Thymus (tissue), 11 donors: Measurements from ENCODE around the gene TUG1. TPM values are rescaled to one million over a fixed set of nuclear protein-coding genes. Genes with fewer than 3 reads are reported as not detected.

Experiments used
- DNase-seq, 9 donors: peaks; one replicate each; pipeline ENCODE4 v3.0.0-alpha.2; 2013; ENCODE audit warnings: low spot score in 9 of 9, low read depth in 6 of 9, missing footprints in 1 of 9
- H3K27ac ChIP-seq, 2 donors: one replicate each; pipeline ENCODE4 v1.5.1; 2013; ENCODE audit warnings: control low read depth in 1 of 2, low read depth in 1 of 2, low read length in 1 of 2, mild to moderate bottlenecking in 1 of 2, moderate library complexity in 1 of 2
- H3K27me3 ChIP-seq, 2 donors: one replicate each; pipeline ENCODE4 v1.5.1; 2013; ENCODE audit warnings: low read length in 1 of 2; ENCODE audit not compliant: control insufficient read depth in 2 of 2, insufficient read depth in 1 of 2
- H3K36me3 ChIP-seq, 2 donors: one replicate each; pipeline ENCODE4 v1.5.1; 2013; ENCODE audit warnings: low read length in 1 of 2, mild to moderate bottlenecking in 1 of 2, moderate library complexity in 1 of 2; ENCODE audit not compliant: control insufficient read depth in 2 of 2, insufficient read depth in 2 of 2
- H3K4me1 ChIP-seq, 2 donors: one replicate each; pipeline ENCODE4 v1.5.1; 2013; ENCODE audit warnings: low read length in 2 of 2; ENCODE audit not compliant: control insufficient read depth in 2 of 2, insufficient read depth in 2 of 2
- H3K4me3 ChIP-seq, 2 donors: one replicate each; pipeline ENCODE4 v1.5.1; 2013; ENCODE audit warnings: low read length in 2 of 2, control low read depth in 1 of 2, mild to moderate bottlenecking in 1 of 2
- H3K9me3 ChIP-seq, 2 donors: one replicate each; pipeline ENCODE4 v1.5.1; 2013; ENCODE audit warnings: low read length in 1 of 2, mild to moderate bottlenecking in 1 of 2; ENCODE audit not compliant: control insufficient read depth in 2 of 2, insufficient read depth in 1 of 2
- WGBS: extraction: QIAGEN DNeasy Blood & Tissue Kit; methylation state at CpG from one replicate; pipeline ENCODE4 v1.1.7; 2013; 5-methylcytosine and 5-hydroxymethylcytosine counted together
- polyA plus RNA-seq: library from polyadenylated mRNA; stranded (reverse); fragments of 200-250 nt; gene quantifications from one replicate; pipeline ENCODE4 v1.2.3, GENCODE V29; 2013
- total RNA-seq: library from RNA; stranded (reverse); fragments of 120-200 nt; gene quantifications from one replicate; pipeline ENCODE4 v1.2.4, GENCODE V29; 2013
- donor health status: healthy.

TUG1 gene
- total and polyA plus RNA-seq, 2 donors = 58.2 to 65.5 TPM

DNA sequence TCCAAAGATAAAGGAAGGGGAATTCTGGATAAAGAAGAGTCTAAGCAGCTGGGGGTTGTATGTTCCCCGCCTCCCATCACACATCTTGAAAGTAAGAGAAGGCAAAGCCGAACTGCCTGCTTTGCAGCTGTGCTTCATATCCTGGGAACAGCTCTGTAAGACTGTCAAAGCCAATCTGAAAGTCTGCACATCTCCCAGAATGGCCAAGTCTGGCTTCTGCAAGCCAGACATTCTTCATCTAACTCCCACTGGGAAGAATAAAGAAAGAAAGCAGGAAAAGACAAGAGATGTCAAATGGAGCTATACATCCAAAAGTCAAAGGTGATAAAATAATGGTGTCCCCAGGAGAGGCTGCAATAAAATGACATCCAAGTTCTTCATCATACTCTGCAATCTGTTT, 15.9 kb upstream of the TUG1 start:
- Histone ChIP-seq H3K9me3 (no peaks in the 10 kb centered on the region), H3K27me3 (no peaks in the 10 kb centered on the region), H3K4me1 (no peaks in the 10 kb centered on the region), H3K36me3 (peaks cover 14 to 27% of the 10 kb centered on the region in 2 donors), H3K27ac (no peak overlapping the region), H3K4me3 (no peak overlapping the region)
- no peak for DNase-seq
- WGBS = 97% methylated on average over 2 of the region's 2 CpGs

DNA sequence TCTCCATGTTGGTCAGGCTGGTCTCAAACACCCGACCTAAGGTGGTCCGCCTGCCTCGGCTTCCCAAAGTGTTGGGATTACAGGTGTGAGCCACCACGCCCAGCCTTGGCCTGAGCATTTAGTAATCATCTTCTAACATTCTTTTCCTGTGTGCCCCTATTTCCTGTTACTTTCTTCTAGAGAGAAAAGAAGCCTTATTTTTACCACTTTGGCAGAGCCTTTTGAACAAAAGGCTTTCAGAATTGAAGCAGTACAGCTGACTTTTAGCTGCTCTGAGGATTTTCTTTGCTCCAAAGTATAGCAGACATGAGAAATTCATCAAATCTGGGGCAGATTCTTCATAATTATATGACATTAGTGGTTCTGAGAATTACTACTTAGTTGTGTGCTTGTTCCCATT, 13.9 kb upstream of the TUG1 start:
- peak in 1 of 9 donors; percentile 14 for DNase-seq
- H3K9me3 ChIP-seq = no peaks in the 10 kb centered on the region
- H3K36me3 ChIP-seq = peaks cover 3 to 13% of the 10 kb centered on the region in 2 donors
- WGBS = 93% methylated on average over 4 of the region's 4 CpGs
- H3K27me3 ChIP-seq = no peaks in the 10 kb centered on the region
- H3K4me1 ChIP-seq = no peaks in the 10 kb centered on the region
- peak overlapping the region in 1 of 2 donors; percentile 14 for H3K27ac ChIP-seq
- no peak overlapping the region for H3K4me3 ChIP-seq

DNA sequence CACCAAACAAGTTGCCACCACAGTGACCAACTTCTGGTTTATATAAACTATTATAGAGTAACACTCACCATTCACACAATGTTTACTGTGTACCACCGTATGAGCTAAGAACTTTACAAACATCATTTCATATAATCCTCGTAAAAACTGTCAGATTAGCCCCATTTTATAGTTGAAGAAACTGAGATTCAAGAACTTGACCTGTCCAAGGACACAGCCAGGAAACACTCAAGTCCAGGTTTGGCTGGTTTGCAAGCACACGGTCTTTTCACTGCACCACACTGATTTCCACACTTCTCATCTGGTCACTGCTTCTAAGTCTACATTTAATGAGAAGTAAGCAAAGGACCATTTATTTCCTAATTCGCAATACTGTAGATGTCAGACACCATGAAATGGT, 4.2 kb upstream of the TUG1 start:
- H3K9me3 ChIP-seq = peaks cover 0 to 17% of the 10 kb centered on the region in 2 donors
- H3K27me3 ChIP-seq = no peaks in the 10 kb centered on the region
- no peaks in the 10 kb centered on the region for H3K36me3 ChIP-seq
- H3K4me3 ChIP-seq = no peak overlapping the region
- H3K27ac ChIP-seq = no peak overlapping the region
- no peak for DNase-seq
- WGBS = 99% methylated on average over 4 of the region's 4 CpGs
- H3K4me1 ChIP-seq = peaks cover 5% of the 10 kb centered on the region in 2 donors

DNA sequence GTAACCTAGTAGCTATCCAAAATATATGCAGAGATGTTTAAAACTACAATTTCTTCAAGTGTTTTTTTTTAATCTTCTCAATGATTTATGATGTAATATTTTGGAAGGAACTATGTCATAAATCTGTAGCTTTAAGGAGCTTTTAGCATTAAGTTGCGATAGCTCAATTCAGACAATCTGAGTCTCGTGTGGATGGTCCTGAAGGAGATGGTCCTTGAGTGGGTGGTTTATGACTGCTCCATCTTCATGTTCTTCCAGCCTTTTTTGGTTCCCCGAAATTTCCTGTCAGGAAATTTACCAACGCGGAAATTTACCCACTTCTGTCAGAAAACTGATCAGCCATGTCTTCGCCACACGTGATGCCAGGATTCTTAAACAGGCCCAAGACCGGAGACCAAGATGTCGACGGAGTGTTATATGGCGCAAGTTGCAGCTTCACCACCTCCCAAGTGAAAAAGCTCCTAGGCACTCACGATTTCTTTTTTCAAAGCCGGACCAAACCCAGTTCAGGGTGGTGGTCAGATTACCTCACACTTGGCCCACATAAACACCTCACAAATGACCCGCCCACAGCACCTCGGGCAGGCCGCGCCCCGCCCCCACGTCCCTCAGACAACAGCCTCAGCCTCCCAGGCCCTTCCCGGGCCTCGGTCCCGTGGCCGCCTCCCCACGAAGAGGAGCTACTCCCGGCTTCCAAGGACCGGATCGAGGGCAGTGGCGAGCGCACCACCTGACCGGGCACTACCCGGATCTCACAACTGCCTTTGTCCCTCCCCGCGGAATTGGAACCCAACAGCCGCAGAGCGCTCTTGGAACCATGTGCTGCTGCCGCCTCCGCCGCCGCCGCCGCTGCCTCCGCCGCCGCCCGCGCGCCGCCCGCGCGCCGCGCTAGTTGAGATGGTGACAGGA, 796 bp upstream of the TUG1 start, which contains the start of gene MORC2:
Gene MORC2 (minus strand): TSS at position 760 of the 909 bp plus-strand sequence. CDS start 885 bp downstream, outside the sequence.
- peaks cover 8 to 14% of the 10 kb centered on the region in 2 donors for H3K4me1 ChIP-seq
- peak in 2 of 9 donors; percentile 9 to 17 for DNase-seq
- 22% methylated on average over 53 of the region's 53 CpGs for WGBS

DNA sequence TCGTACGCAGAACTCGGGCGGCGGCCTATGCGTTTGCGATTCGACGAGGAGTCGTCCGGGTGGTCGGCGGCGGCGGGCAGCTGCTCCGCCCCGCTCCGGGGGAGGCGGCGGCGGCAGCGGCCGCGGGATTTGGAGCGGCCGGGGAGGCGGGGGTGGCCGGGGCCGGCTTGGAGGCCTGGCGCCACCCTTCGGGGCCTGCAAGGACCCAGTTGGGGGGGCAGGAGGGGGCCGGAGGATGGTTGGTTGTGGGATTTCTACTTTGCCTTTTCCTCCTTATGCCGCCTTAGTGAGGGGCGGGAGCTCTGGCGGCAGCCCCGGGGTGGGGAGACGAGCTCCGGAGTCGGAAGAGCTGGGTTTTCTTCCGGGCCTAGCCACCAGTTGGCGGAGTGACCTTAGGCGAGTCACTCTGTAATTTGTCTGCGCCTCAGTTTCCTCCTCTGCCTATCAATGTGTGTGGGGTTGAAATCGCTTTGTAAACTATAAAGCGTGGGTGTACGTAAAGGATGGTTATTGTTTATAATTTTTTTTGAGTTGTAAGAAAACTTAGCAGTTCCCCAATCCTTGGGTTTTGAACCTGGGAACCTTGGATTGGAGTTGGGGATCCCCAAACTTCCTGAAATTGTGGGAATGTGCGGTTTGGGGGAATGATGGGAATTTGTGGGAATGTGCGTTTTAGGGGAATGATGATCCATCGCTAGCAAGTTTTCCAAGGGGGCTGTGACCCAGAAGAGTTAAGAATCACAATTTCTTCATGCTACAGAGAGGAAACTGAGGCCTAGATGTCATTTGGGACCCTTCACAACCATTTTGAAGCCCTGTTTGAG, 679 bp downstream of the TUG1 start:
- peak in 8 of 9 donors; percentile 15 to 63 (median 36) for DNase-seq
- H3K36me3 ChIP-seq = peaks cover 27 to 35% of the 10 kb centered on the region in 2 donors
- H3K27ac ChIP-seq = peak overlapping the region; percentile 93 to 94
- peaks cover 11 to 17% of the 10 kb centered on the region in 2 donors for H3K9me3 ChIP-seq
- H3K4me3 ChIP-seq = peak overlapping the region; percentile 72 to 77
- H3K4me1 ChIP-seq = peaks cover 8 to 14% of the 10 kb centered on the region in 2 donors
- H3K27me3 ChIP-seq = no peaks in the 10 kb centered on the region
- 6% methylated on average over 49 of the region's 49 CpGs for WGBS

More for the DNA sequence above, 796 bp upstream of the TUG1 start, which contains the start of gene MORC2:
- Histone ChIP-seq H3K27me3 (no peaks in the 10 kb centered on the region), H3K4me3 (peak within 1 kb of the TSS; percentile 72 to 77), H3K27ac (peak within 1 kb of the TSS; percentile 93 to 94), H3K36me3 (peaks cover 21 to 25% of the 10 kb centered on the region in 2 donors), H3K9me3 (peaks cover 7 to 17% of the 10 kb centered on the region in 2 donors)

DNA sequence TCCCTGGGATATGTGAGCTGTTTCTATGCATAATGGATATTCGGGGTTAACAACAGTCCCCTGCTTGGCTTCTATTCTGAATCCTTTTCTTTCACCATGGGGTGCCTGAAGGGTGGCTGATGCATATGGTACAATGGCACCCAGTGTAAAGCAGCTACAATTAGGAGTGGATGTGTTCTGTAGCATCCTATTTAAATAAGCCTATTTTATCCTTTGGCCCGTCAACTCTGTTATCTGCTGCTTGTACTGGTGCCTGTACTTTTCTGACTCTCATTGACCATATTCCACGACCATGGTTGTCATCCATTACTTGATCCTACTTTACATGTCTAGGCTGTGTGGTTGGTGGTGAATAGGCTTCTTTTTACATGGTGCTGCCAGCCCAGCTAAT, 1.3 kb downstream of the TUG1 start:
- no peak for DNase-seq
- H3K27me3 ChIP-seq = no peaks in the 10 kb centered on the region
- peaks cover 12 to 21% of the 10 kb centered on the region in 2 donors for H3K9me3 ChIP-seq
- H3K36me3 ChIP-seq = peaks cover 32 to 41% of the 10 kb centered on the region in 2 donors
- peak overlapping the region; percentile 72 to 77 for H3K4me3 ChIP-seq
- 86% methylated on average over 3 of the region's 3 CpGs for WGBS
- no peak overlapping the region for H3K27ac ChIP-seq
- H3K4me1 ChIP-seq = peaks cover 8 to 14% of the 10 kb centered on the region in 2 donors

DNA sequence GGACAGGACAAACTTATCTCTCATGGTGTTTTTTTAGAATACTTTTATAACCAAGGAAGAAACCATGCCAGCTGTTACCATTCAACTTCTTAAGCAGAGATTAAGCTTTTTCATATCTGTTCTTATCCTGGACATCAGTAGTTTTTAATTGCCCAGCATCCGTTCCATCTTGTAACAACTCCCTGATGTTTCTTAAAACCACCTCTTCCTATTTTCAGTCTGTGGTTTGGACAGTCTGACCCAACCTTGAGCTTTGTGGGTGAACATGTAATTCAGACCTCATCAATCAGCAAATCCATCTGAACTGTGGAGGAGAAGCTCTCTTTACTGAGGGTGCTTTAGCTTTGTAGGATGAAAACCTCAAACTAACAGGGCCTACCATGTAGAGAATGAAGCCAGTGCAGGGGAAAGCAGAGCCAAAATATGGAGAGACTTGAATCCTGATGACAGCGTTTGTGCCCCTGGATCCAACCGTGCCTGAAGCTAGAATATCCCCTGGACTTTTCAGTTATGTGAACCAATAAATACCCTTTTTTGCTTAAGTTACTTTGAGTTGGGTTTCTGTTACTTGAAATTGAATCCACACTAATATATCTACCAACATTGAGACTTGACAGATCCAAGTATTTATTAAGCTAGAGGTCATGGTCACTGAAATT, 9.4 kb downstream of the TUG1 start:
- WGBS = 94% methylated on average over 3 of the region's 3 CpGs
- Histone ChIP-seq H3K4me1 (no peaks in the 10 kb centered on the region), H3K27me3 (no peaks in the 10 kb centered on the region), H3K4me3 (no peak overlapping the region), H3K9me3 (peaks cover 16 to 23% of the 10 kb centered on the region in 2 donors), H3K27ac (no peak overlapping the region), H3K36me3 (peaks cover 11 to 18% of the 10 kb centered on the region in 2 donors)
- DNase-seq = no peak

DNA sequence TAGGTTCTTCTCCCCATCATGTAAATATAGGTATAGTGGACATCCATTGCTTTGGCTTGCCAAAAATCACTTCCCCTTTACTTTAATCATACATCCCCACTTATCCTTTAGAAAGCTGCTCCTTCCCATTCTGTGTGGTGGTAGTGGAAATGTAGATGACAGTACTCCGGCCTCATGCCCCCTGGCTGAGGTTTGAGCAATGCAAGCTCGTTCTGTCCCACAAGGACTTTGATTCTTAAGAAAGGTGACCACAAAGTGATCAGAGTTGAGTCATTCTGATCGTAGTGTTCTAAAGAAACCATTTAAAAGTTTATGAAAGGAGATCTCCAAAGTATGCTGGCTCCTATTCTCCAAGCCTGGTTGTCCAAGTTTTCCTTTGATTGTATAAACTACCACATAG, 10.9 kb downstream of the TUG1 start:
- no peak for DNase-seq
- WGBS = 97% methylated on average over 3 of the region's 3 CpGs
- Histone ChIP-seq H3K9me3 (peaks cover 12 to 23% of the 10 kb centered on the region in 2 donors), H3K27me3 (no peaks in the 10 kb centered on the region), H3K4me3 (no peak overlapping the region), H3K27ac (no peak overlapping the region), H3K36me3 (peaks cover 5 to 8% of the 10 kb centered on the region in 2 donors), H3K4me1 (no peaks in the 10 kb centered on the region)
